Uterus (tissue), 4 donors: ENCODE data around the gene GDF7. TPM values are rescaled to one million over a fixed set of nuclear protein-coding genes. Genes with fewer than 3 reads are reported as not detected.

Experiments
- DNase-seq, 2 donors: peaks; one replicate each; pipeline ENCODE4 v3.0.0-alpha.2; 2019 to 2020
- H3K27ac ChIP-seq, 2 donors: fragments of 200-600 bp; sonication (generic); 1 replicate in 1 of 2; 2 replicates in 1 of 2; pipeline ENCODE4 v1.5.1; 2016 to 2018
- H3K27me3 ChIP-seq, 2 donors: fragments of 200-600 bp; sonication (generic); one replicate each; pipeline ENCODE4 v1.5.1; 2018 to 2019; ENCODE audit warnings: control low read depth in 1 of 2
- H3K36me3 ChIP-seq, 2 donors: fragments of 200-600 bp; sonication (generic); one replicate each; pipeline ENCODE4 v1.5.1; 2019; ENCODE audit warnings: control low read depth in 1 of 2
- H3K4me1 ChIP-seq, 2 donors: fragments of 200-600 bp; sonication (generic); one replicate each; pipeline ENCODE4 v1.5.1; 2018 to 2019; ENCODE audit warnings: control low read depth in 1 of 2
- H3K4me3 ChIP-seq, 2 donors: fragments of 200-600 bp; sonication (generic); 1 replicate in 1 of 2; 2 replicates in 1 of 2; pipeline ENCODE4 v1.5.1; 2018 to 2019; ENCODE audit warnings: mild to moderate bottlenecking in 1 of 2
- H3K9me3 ChIP-seq, 2 donors: fragments of 200-600 bp; sonication (generic); one replicate each; pipeline ENCODE4 v1.5.1; 2019; ENCODE audit warnings: control low read depth in 1 of 2
- CTCF ChIP-seq, 4 experiments: fragments of 200-600 bp in 2 of 4; fragments of 450-650 bp in 2 of 4; sonication (generic) in 2 of 4; IDR thresholded peaks; one replicate each; pipeline ENCODE4 v1.5.1; 2016 to 2019; ENCODE audit warnings: antibody characterized with exemption in 4 of 4, mild to moderate bottlenecking in 2 of 4, moderate library complexity in 1 of 4
- POLR2A ChIP-seq, 2 donors: fragments of 450-650 bp; IDR thresholded peaks; one replicate each; pipeline ENCODE4 v1.6.1; 2016; ENCODE audit warnings: antibody characterized with exemption in 2 of 2, mild to moderate bottlenecking in 1 of 2, moderate library complexity in 1 of 2
- intact Hi-C: fragments of 100-400 bp; cut with DNase I; formaldehyde crosslinking; loops from one replicate; pipeline ENCODE4 v1.15.1; 2023; ENCODE audit warnings: low total_unique reads
- total RNA-seq, 4 donors: library from RNA; depleted of rRNA in 3 of 4; stranded (reverse); fragments of >200 nt in 3 of 4; gene quantifications; one replicate each; pipeline versions ENCODE4 v1.1.0 to v1.2.4, GENCODE V29; 2014 to 2023
- donor health status: DM: yes; HTN: yes; CAD: no.

Gene GDF7
- total RNA-seq, 4 donors from 2014 or later = 1.5 to 45.6 (median 5.4) TPM

GRCh38 chr2:20697322-20697934 is 30.5 kb downstream of the GDF7 start:
- no peak for DNase-seq
- no peaks in the 10 kb centered on the region for H3K4me1 ChIP-seq
- no peaks in the 10 kb centered on the region for H3K36me3 ChIP-seq
- no peak for TF ChIP-seq POLR2A (IDR thresholded peaks at IDR 0.05)
- TF ChIP-seq CTCF (IDR thresholded peaks at IDR 0.05) = no peak
- H3K9me3 ChIP-seq = no peaks in the 10 kb centered on the region
- no peak overlapping the region for H3K27ac ChIP-seq
- H3K4me3 ChIP-seq = no peak overlapping the region
- intact Hi-C loops = no loop called here
- no peaks in the 10 kb centered on the region for H3K27me3 ChIP-seq

GRCh38 chr2:20698916-20699613 is 32.1 kb downstream of the GDF7 start:
- H3K4me3 ChIP-seq = no peak overlapping the region
- no peak for DNase-seq
- no peaks in the 10 kb centered on the region for H3K36me3 ChIP-seq
- intact Hi-C loops = no loop called here
- no peak overlapping the region for H3K27ac ChIP-seq
- H3K4me1 ChIP-seq = no peaks in the 10 kb centered on the region
- TF ChIP-seq POLR2A (IDR thresholded peaks at IDR 0.05) = no peak
- TF ChIP-seq CTCF (IDR thresholded peaks at IDR 0.05) = no peak
- no peaks in the 10 kb centered on the region for H3K27me3 ChIP-seq
- no peaks in the 10 kb centered on the region for H3K9me3 ChIP-seq

- Histone ChIP-seq H3K4me1 (no peaks in the 10 kb centered on the region), H3K36me3 (no peaks in the 10 kb centered on the region), H3K9me3 (no peaks in the 10 kb centered on the region), H3K27ac (no peak overlapping the region), H3K4me3 (no peak overlapping the region), H3K27me3 (no peaks in the 10 kb centered on the region)
- DNase-seq = no peak
- TF ChIP-seq CTCF (IDR thresholded peaks at IDR 0.05) (no peak), POLR2A (IDR thresholded peaks at IDR 0.05) (no peak)
- intact Hi-C loops = no loop called here
Observed at GRCh38 chr2:20702563-20702962, 35.6 kb downstream of the GDF7 start.

GRCh38 chr2:20704886-20705285 is 37.9 kb downstream of the GDF7 start:
- no peaks in the 10 kb centered on the region for H3K27me3 ChIP-seq
- H3K36me3 ChIP-seq = no peaks in the 10 kb centered on the region

More at GRCh38 chr2:20704886-20705285, 37.9 kb downstream of the GDF7 start:
- no peak for TF ChIP-seq CTCF (IDR thresholded peaks at IDR 0.05)
- no peak for TF ChIP-seq POLR2A (IDR thresholded peaks at IDR 0.05)
- Histone ChIP-seq H3K4me3 (no peak overlapping the region), H3K4me1 (no peaks in the 10 kb centered on the region), H3K27ac (no peak overlapping the region), H3K9me3 (no peaks in the 10 kb centered on the region)
- DNase-seq = no peak
- intact Hi-C loops = no loop called here
